AG09319 (cell line): ENCODE results near the gene ORC2.
"Not testable (repeated sequence)": the region's sequence is repeated elsewhere in the genome, so short reads cannot be mapped to it uniquely, and the experiment has no call there.

ENCODE experiments used
- DNase-seq: peaks from one replicate; pipeline ENCODE4 v3.0.0-alpha.2; 2010; ENCODE audit warnings: low read depth; ENCODE audit errors: extremely low read depth
- TF ChIP-seq, protein P1 (sequence below): IDR thresholded peaks from 2 replicates; pipeline ENCODE4 v1.5.1; 2011; ENCODE audit warnings: low read depth, mild to moderate bottlenecking, inconsistent platforms, low read length, moderate library complexity

Gene ORC2

GRCh38 chr2:200901459-200902072, 61.9 kb downstream of the ORC2 start:
- TF ChIP-seq, protein P1, sequence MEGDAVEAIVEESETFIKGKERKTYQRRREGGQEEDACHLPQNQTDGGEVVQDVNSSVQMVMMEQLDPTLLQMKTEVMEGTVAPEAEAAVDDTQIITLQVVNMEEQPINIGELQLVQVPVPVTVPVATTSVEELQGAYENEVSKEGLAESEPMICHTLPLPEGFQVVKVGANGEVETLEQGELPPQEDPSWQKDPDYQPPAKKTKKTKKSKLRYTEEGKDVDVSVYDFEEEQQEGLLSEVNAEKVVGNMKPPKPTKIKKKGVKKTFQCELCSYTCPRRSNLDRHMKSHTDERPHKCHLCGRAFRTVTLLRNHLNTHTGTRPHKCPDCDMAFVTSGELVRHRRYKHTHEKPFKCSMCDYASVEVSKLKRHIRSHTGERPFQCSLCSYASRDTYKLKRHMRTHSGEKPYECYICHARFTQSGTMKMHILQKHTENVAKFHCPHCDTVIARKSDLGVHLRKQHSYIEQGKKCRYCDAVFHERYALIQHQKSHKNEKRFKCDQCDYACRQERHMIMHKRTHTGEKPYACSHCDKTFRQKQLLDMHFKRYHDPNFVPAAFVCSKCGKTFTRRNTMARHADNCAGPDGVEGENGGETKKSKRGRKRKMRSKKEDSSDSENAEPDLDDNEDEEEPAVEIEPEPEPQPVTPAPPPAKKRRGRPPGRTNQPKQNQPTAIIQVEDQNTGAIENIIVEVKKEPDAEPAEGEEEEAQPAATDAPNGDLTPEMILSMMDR = peak; percentile 74
- peak; percentile 69 for DNase-seq

DNA sequence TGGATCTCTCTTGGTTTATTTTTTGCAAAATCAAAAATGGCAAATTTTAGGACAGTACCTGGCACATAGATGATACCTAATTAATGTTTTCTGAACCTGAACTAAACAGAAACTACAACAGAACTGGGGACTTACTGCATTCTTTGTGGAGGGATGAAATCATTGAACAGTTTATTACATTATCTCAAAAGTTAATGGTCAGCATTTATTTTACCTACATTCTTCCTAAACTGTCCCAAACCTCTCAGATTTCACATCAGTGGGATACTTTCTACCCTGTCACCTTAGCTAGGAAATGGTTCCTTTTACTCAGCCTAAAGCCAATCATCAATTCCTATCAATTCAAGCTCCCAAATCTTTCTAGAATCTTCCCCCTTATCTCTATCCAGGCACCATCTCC, 64.0 kb downstream of the ORC2 start:
- TF ChIP-seq, protein P1 = no peak
- no peak for DNase-seq

- TF ChIP-seq, protein P1 = no peak
Measured at GRCh38 chr2:200888704-200889625, 74.5 kb downstream of the ORC2 start, which contains the start of the genes NIF3L1 and PPIL3. Gene NIF3L1, plus strand, starts transcription at chr2:200889371. Its CDS starts 2,573 bp downstream, at chr2:200891944. Gene PPIL3, minus strand, starts transcription at chr2:200889077. Its CDS starts 1,462 bp downstream, at chr2:200887615.

DNA sequence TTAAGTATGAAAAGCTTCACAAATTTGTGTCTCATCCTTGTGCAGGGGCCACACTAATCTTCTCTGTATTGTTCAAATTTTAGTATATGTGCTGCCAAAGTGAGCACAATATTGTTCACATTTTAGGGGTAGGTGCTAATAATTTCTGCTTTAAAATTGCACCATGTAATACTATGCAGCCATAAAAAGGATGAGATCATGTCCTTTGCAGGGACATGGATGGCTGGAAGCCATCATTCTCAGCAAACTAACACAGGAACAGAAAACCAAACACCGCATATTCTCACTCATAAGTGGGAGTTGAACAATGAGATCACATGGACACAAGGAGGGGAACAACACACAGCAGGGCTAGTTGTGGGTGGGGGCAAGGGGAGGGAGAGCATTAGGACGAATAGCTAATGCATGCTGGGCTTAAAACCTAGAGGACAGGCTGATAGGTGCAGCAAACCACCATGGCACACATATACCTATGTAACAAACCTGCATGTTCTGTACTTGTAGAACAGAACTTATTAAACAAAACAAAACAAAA, 81.7 kb downstream of the ORC2 start:
- not testable (repeated sequence) for DNase-seq

More at GRCh38 chr2:200888704-200889625, 74.5 kb downstream of the ORC2 start, which contains the start of the genes NIF3L1 and PPIL3:
- peak; percentile 89 for DNase-seq

GRCh38 chr2:200878289-200878880, 85.1 kb downstream of the ORC2 start:
- DNase-seq = no peak
- TF ChIP-seq, protein P1 = no peak

- TF ChIP-seq, protein P1 = no peak
- DNase-seq = no peak
Measured at GRCh38 chr2:200877443-200877842, 86.0 kb downstream of the ORC2 start.

GRCh38 chr2:200873560-200873959, 89.9 kb downstream of the ORC2 start:
- TF ChIP-seq, protein P1 = no peak
- DNase-seq = no peak
